WTC11 (cell line): ENCODE data around the gene TIMM10B.

Source experiments
- CREM ChIP-seq: sonication (generic); formaldehyde crosslinking; IDR thresholded peaks from 2 replicates; pipeline ENCODE4 v1.8.1; 2022; ENCODE audit warnings: mild to moderate bottlenecking, missing genetic modification reagents, moderate library complexity
- EMX1 ChIP-seq: fragments of 250-450 bp; sonication (Bioruptor Pico); IDR thresholded peaks from 2 replicates; pipeline ENCODE4 v1.8.0; 2021; ENCODE audit warnings: mild to moderate bottlenecking
- NFE2L1 ChIP-seq: sonication (generic); formaldehyde crosslinking; IDR thresholded peaks from 2 replicates; pipeline ENCODE4 v1.8.1; 2023; ENCODE audit warnings: missing genetic modification reagents
- RELA ChIP-seq: sonication (generic); formaldehyde crosslinking; IDR thresholded peaks from 2 replicates; pipeline ENCODE4 v1.8.1; 2022; ENCODE audit warnings: missing genetic modification reagents, mild to moderate bottlenecking, borderline replicate concordance
- USF1 ChIP-seq: sonication (generic); formaldehyde crosslinking; IDR thresholded peaks from 2 replicates; pipeline ENCODE4 v1.8.0; 2022; ENCODE audit warnings: mild to moderate bottlenecking, missing genetic modification reagents
- ZNF317 ChIP-seq: sonication (generic); formaldehyde crosslinking; IDR thresholded peaks from 2 replicates; pipeline ENCODE4 v1.8.1; 2023; ENCODE audit warnings: low read depth, mild to moderate bottlenecking, moderate library complexity, missing genetic modification reagents, borderline replicate concordance
- ZNF423 ChIP-seq: fragments of 250-450 bp; sonication (Bioruptor Pico); IDR thresholded peaks from 2 replicates; pipeline ENCODE4 v2.1.2; 2022; ENCODE audit warnings: mild to moderate bottlenecking, moderate library complexity
- TF ChIP-seq, protein P1 (sequence below): sonication (generic); formaldehyde crosslinking; IDR thresholded peaks from 2 replicates; pipeline ENCODE4 v1.8.1; 2022; ENCODE audit warnings: low read depth, mild to moderate bottlenecking, moderate library complexity, missing genetic modification reagents, borderline replicate concordance
- TF ChIP-seq, protein P2 (sequence below): fragments of 200-600 bp; IDR thresholded peaks from 2 replicates; pipeline ENCODE4 v1.8.0; 2022; ENCODE audit warnings: antibody characterized with exemption

DNA sequence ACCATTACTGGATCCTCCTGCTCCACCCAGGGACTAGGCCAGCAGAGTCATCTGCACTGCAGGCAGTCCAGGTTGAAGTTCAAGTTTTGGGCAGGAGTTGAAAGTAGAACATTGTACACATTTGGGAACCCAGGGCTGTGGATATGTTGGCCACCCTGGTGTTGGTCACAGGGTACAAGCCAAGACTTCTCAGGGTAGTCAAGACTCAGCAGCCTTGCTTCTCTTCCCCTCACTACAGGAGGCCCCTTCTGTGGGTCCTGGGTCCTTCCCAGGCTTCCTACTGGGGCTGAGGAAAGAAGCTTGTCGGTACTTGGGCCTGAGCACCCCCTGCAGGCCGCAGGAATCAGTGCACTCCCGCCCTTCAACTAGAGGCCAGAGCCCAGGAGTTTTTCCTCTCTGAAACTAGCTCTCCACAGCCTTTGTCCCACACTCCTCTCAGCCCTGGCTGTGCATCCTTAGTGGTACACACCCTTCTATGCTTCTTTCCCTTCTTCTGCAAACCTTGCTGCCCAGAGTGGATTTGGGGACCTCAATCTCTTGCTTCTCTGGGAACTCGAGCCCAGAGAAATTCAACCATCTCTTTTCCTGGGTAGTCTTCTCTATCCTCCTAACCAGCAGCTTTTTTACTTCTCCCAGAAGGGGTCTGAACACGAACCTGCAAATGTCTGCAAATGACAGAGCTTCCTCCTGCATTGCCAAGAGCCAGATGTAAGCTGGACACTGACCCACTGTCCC, 37.9 kb upstream of the TIMM10B start:
- TF ChIP-seq RELA (CRISPR knock-in tag) = no peak
- TF ChIP-seq, protein P1, sequence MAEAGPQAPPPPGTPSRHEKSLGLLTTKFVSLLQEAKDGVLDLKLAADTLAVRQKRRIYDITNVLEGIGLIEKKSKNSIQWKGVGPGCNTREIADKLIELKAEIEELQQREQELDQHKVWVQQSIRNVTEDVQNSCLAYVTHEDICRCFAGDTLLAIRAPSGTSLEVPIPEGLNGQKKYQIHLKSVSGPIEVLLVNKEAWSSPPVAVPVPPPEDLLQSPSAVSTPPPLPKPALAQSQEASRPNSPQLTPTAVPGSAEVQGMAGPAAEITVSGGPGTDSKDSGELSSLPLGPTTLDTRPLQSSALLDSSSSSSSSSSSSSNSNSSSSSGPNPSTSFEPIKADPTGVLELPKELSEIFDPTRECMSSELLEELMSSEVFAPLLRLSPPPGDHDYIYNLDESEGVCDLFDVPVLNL (CRISPR knock-in tag) = no peak
- TF ChIP-seq USF1 (CRISPR knock-in tag) = no peak
- TF ChIP-seq EMX1 = no peak
- no peak for TF ChIP-seq ZNF317
- TF ChIP-seq NFE2L1 = no peak
- no peak for TF ChIP-seq ZNF423 (CRISPR knock-in tag)
- TF ChIP-seq CREM (CRISPR knock-in tag) = no peak
- TF ChIP-seq, protein P2, sequence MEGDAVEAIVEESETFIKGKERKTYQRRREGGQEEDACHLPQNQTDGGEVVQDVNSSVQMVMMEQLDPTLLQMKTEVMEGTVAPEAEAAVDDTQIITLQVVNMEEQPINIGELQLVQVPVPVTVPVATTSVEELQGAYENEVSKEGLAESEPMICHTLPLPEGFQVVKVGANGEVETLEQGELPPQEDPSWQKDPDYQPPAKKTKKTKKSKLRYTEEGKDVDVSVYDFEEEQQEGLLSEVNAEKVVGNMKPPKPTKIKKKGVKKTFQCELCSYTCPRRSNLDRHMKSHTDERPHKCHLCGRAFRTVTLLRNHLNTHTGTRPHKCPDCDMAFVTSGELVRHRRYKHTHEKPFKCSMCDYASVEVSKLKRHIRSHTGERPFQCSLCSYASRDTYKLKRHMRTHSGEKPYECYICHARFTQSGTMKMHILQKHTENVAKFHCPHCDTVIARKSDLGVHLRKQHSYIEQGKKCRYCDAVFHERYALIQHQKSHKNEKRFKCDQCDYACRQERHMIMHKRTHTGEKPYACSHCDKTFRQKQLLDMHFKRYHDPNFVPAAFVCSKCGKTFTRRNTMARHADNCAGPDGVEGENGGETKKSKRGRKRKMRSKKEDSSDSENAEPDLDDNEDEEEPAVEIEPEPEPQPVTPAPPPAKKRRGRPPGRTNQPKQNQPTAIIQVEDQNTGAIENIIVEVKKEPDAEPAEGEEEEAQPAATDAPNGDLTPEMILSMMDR = peak; percentile 80
